CD14-positive monocyte (primary cell): ENCODE data around the gene WTIP. TPM values are rescaled to one million over a fixed set of nuclear protein-coding genes. Genes with fewer than 3 reads are reported as not detected.

Experiments used
- DNase-seq, 3 donors: peaks; one replicate each; pipeline ENCODE4 v3.0.0-alpha.2; 2011 to 2022
- H2AFZ ChIP-seq: 2 replicates; pipeline ENCODE4 v1.6.0; 2012; ENCODE audit warnings: mild to moderate bottlenecking, low read depth, low read length, inconsistent platforms; ENCODE audit not compliant: insufficient read depth, poor library complexity, severe bottlenecking
- H3K27ac ChIP-seq, 2 donors: 1 replicate in 1 of 2; 2 replicates in 1 of 2; pipeline ENCODE4 v1.5.1; 2012 to 2013; ENCODE audit warnings: low read length in 2 of 2, control low read depth in 1 of 2, inconsistent platforms in 1 of 2, low read depth in 1 of 2, mild to moderate bottlenecking in 1 of 2
- H3K27me3 ChIP-seq, 2 donors: one replicate each; pipeline versions ENCODE4 v1.6.0 to v1.6.1; 2011 to 2013; ENCODE audit warnings: low read length in 2 of 2; ENCODE audit not compliant: control insufficient read depth in 2 of 2, insufficient read depth in 2 of 2
- H3K36me3 ChIP-seq, 2 donors: replicated peaks in 1 of 2; 1 replicate in 1 of 2; 2 replicates in 1 of 2; pipeline versions ENCODE4 v1.5.1 to v1.6.1; 2012 to 2013; ENCODE audit warnings: low read length in 2 of 2, control low read depth in 1 of 2, inconsistent platforms in 1 of 2, mild to moderate bottlenecking in 1 of 2; ENCODE audit not compliant: insufficient read depth in 2 of 2, control insufficient read depth in 1 of 2
- H3K4me1 ChIP-seq, 2 donors: 1 replicate in 1 of 2; 2 replicates in 1 of 2; pipeline versions ENCODE4 v1.5.1 to v1.6.1; 2012 to 2013; ENCODE audit warnings: low read length in 2 of 2, control low read depth in 1 of 2, inconsistent platforms in 1 of 2, mild to moderate bottlenecking in 1 of 2, moderate library complexity in 1 of 2; ENCODE audit not compliant: insufficient read depth in 2 of 2, control insufficient read depth in 1 of 2
- H3K4me2 ChIP-seq: replicated peaks from 2 replicates; pipeline ENCODE3; 2012; ENCODE audit warnings: low read length, moderate library complexity, mild to moderate bottlenecking; ENCODE audit not compliant: poor library complexity, severe bottlenecking; ENCODE audit errors: extremely low read depth
- H3K4me3 ChIP-seq, 3 experiments: fragments of 200-600 bp in 1 of 3; sonication (generic) in 1 of 3; replicated peaks in 1 of 3; 1 replicate in 2 of 3; 2 replicates in 1 of 3; pipeline ENCODE4 v1.5.1; 2011 to 2013; ENCODE audit warnings: low read length in 3 of 3, mild to moderate bottlenecking in 3 of 3, control low read depth in 2 of 3, low read depth in 2 of 3, inconsistent platforms in 1 of 3, moderate library complexity in 1 of 3
- H3K79me2 ChIP-seq: 2 replicates; pipeline ENCODE4 v1.6.0; 2012; ENCODE audit warnings: mild to moderate bottlenecking, control low read depth, inconsistent platforms, low read length, moderate library complexity; ENCODE audit not compliant: insufficient read depth
- H3K9ac ChIP-seq: 2 replicates; pipeline ENCODE4 v1.6.0; 2017; ENCODE audit warnings: low read length, mild to moderate bottlenecking; ENCODE audit not compliant: insufficient read depth, poor library complexity, severe bottlenecking
- H3K9me3 ChIP-seq, 2 donors: replicated peaks in 1 of 2; 1 replicate in 1 of 2; 2 replicates in 1 of 2; pipeline versions ENCODE4 v1.5.1 to v1.6.1; 2012 to 2013; ENCODE audit warnings: low read length in 2 of 2, control low read depth in 1 of 2; ENCODE audit not compliant: control insufficient read depth in 1 of 2, insufficient read depth in 1 of 2
- H4K20me1 ChIP-seq: 2 replicates; pipeline ENCODE4 v1.6.0; 2012; ENCODE audit warnings: mild to moderate bottlenecking, low read length, control low read depth, moderate library complexity; ENCODE audit not compliant: insufficient read depth
- H3K27ac Mint-ChIP-seq, 7 donors: one replicate each; pipeline ENCODE4 v1.8.0; 2020; ENCODE audit warnings: mild to moderate bottlenecking in 7 of 7, mixed read lengths in 7 of 7, moderate library complexity in 6 of 7, inconsistent platforms in 2 of 7
- H3K27me3 Mint-ChIP-seq, 3 donors: one replicate each; pipeline ENCODE4 v1.8.0; 2021 to 2022; ENCODE audit warnings: low read depth in 3 of 3, mild to moderate bottlenecking in 3 of 3, mixed read lengths in 3 of 3, moderate library complexity in 3 of 3, inconsistent platforms in 1 of 3
- H3K36me3 Mint-ChIP-seq, 2 donors: one replicate each; pipeline ENCODE4 v1.8.0; 2020; ENCODE audit warnings: mixed read lengths in 2 of 2, inconsistent platforms in 1 of 2, mild to moderate bottlenecking in 1 of 2
- H3K4me1 Mint-ChIP-seq: one replicate; pipeline ENCODE4 v1.8.0; 2020; ENCODE audit warnings: mild to moderate bottlenecking, mixed read lengths
- H3K4me3 Mint-ChIP-seq, 2 donors: one replicate each; pipeline ENCODE4 v1.8.0; 2020; ENCODE audit warnings: mild to moderate bottlenecking in 2 of 2, mixed read lengths in 2 of 2, moderate library complexity in 1 of 2
- H3K9me3 Mint-ChIP-seq, 7 donors: one replicate each; pipeline ENCODE4 v1.8.0; 2020 to 2022; ENCODE audit warnings: mixed read lengths in 7 of 7, mild to moderate bottlenecking in 6 of 7, moderate library complexity in 6 of 7, inconsistent platforms in 2 of 7
- WGBS: methylation state at CpG from one replicate; pipeline ENCODE4 v1.1.5; 2013; ENCODE audit warnings: missing lambda C conversion rate; ENCODE audit not compliant: insufficient coverage; 5-methylcytosine and 5-hydroxymethylcytosine counted together
- intact Hi-C, 2 donors: fragments of 100-400 bp; cut with micrococcal nuclease; formaldehyde crosslinking; loops; one replicate each; pipeline versions ENCODE4 v1.15.0 to v1.15.1; 2023
- polyA plus RNA-seq, 3 donors: library from polyadenylated mRNA; depleted of rRNA in 1 of 3; unstranded in 2 of 3; stranded (reverse) in 1 of 3; fragments of 300-500 nt in 2 of 3; fragments of >200 nt in 1 of 3; fragmentation: Illumina TruSeq in 2 of 3; gene quantifications; 1 replicate in 2 of 3; 2 replicates in 1 of 3; pipeline ENCODE4 v1.2.3, GENCODE V29; 2012 to 2021
- TF ChIP-seq, protein P1 (sequence below): fragments of 200-600 bp; IDR thresholded peaks from one replicate; pipeline ENCODE4 v1.8.0; 2022; ENCODE audit warnings: antibody characterized with exemption, mild to moderate bottlenecking

WTIP gene
- polyA plus RNA-seq, 3 donors, result 0.11 TPM; not detected in 2

DNA sequence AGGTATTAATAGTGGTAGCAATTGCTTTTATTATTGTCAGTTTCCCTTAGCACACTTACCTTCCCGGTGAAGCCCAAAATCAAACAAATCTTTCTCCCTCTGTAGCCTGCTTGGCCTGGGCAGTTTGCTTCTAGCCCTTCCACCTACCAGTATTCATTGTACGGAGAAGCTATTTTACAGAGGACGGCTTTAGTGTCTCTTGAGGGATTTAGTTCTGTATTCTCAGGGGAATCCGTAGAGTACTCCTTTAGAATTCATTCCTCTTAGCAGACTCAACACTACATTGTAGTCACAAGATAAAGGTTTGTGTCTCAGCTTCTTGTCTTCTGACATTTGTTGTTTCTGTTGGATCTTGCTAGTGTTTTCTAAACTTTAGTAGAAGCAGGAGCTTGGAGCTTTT, 24.1 kb upstream of the WTIP start:
- Histone ChIP-seq H3K9me3 (no peaks in the 10 kb centered on the region), H3K36me3 (peaks cover 89 to 96% of the 10 kb centered on the region in 2 donors), H3K4me2 (no peak overlapping the region), H3K79me2 (peaks cover 5% of the 10 kb centered on the region), H3K27ac (no peak overlapping the region), H4K20me1 (no peaks in the 10 kb centered on the region), H3K4me1 (no peaks in the 10 kb centered on the region), H3K9ac (no peak overlapping the region), H2AFZ (no peak overlapping the region), H3K27me3 (no peaks in the 10 kb centered on the region), H3K4me3 (no peak overlapping the region)
- H3K27me3 Mint-ChIP-seq, result no peaks in the 10 kb centered on the region
- no peak for DNase-seq
- TF ChIP-seq, protein P1, sequence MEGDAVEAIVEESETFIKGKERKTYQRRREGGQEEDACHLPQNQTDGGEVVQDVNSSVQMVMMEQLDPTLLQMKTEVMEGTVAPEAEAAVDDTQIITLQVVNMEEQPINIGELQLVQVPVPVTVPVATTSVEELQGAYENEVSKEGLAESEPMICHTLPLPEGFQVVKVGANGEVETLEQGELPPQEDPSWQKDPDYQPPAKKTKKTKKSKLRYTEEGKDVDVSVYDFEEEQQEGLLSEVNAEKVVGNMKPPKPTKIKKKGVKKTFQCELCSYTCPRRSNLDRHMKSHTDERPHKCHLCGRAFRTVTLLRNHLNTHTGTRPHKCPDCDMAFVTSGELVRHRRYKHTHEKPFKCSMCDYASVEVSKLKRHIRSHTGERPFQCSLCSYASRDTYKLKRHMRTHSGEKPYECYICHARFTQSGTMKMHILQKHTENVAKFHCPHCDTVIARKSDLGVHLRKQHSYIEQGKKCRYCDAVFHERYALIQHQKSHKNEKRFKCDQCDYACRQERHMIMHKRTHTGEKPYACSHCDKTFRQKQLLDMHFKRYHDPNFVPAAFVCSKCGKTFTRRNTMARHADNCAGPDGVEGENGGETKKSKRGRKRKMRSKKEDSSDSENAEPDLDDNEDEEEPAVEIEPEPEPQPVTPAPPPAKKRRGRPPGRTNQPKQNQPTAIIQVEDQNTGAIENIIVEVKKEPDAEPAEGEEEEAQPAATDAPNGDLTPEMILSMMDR, result no peak
- H3K4me3 Mint-ChIP-seq, result no peak overlapping the region
- no peaks in the 10 kb centered on the region for H3K9me3 Mint-ChIP-seq
- no peak overlapping the region for H3K27ac Mint-ChIP-seq
- intact Hi-C loops, result no loop called here
- no peaks in the 10 kb centered on the region for H3K4me1 Mint-ChIP-seq
- H3K36me3 Mint-ChIP-seq, result peaks cover 77 to 93% of the 10 kb centered on the region in 2 donors
- WGBS, result no CpG with 5 or more reads among the region's 4 CpGs

DNA sequence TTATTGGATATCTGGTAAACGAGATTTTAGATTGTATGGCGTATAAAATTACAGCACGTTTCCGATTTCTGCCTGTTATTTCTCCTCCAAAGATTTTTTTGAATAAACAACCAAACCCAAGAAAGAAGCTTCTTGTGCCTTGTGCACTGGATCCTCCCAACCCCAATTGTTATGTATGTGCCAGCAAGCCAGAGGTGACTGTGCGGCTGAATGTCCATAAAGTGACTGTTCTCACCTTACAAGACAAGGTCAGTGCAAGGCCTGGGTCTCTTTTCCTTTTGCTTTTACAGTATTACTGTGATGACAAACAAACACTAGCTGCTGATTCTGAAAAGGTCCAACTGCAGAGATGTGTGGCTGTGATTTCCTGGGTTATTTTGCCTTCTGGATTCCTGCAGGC, 22.9 kb upstream of the WTIP start:
- no peak overlapping the region for H3K27ac Mint-ChIP-seq
- WGBS, result no CpG with 5 or more reads among the region's 5 CpGs

More for the DNA sequence above, 22.9 kb upstream of the WTIP start:
- H3K27me3 Mint-ChIP-seq, result no peaks in the 10 kb centered on the region
- H3K9me3 ChIP-seq, result no peaks in the 10 kb centered on the region
- no peak overlapping the region for H3K4me3 Mint-ChIP-seq
- no peaks in the 10 kb centered on the region for H3K4me1 ChIP-seq
- no peaks in the 10 kb centered on the region for H3K27me3 ChIP-seq
- H2AFZ ChIP-seq, result no peak overlapping the region
- intact Hi-C loops, result no loop called here
- H3K4me3 ChIP-seq, result no peak overlapping the region
- no peak overlapping the region for H3K9ac ChIP-seq
- DNase-seq, result no peak
- no peak overlapping the region for H3K4me2 ChIP-seq
- no peaks in the 10 kb centered on the region for H3K9me3 Mint-ChIP-seq
- no peaks in the 10 kb centered on the region for H3K4me1 Mint-ChIP-seq
- H3K27ac ChIP-seq, result no peak overlapping the region
- H4K20me1 ChIP-seq, result no peaks in the 10 kb centered on the region
- peaks cover 5% of the 10 kb centered on the region for H3K79me2 ChIP-seq
- peaks cover 76 to 94% of the 10 kb centered on the region in 2 donors for H3K36me3 Mint-ChIP-seq
- peaks cover 87 to 96% of the 10 kb centered on the region in 2 donors for H3K36me3 ChIP-seq
- TF ChIP-seq, protein P1, result no peak
